NOMO-1 treated with DMSO at 0.1 percent for 48 hours (cell line): Measurements from ENCODE around the gene C1orf216.
"Not testable (repeated sequence)": the region's sequence is repeated elsewhere in the genome, so short reads cannot be mapped to it uniquely, and the experiment has no call there.

Experiments
- DNase-seq: peaks from one replicate; lab custom pipeline; 2025; ENCODE audit not compliant: unreplicated experiment; lab: John Stamatoyannopoulos, UW

Gene C1orf216, protein sequence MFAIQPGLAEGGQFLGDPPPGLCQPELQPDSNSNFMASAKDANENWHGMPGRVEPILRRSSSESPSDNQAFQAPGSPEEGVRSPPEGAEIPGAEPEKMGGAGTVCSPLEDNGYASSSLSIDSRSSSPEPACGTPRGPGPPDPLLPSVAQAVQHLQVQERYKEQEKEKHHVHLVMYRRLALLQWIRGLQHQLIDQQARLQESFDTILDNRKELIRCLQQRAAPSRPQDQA

DNA sequence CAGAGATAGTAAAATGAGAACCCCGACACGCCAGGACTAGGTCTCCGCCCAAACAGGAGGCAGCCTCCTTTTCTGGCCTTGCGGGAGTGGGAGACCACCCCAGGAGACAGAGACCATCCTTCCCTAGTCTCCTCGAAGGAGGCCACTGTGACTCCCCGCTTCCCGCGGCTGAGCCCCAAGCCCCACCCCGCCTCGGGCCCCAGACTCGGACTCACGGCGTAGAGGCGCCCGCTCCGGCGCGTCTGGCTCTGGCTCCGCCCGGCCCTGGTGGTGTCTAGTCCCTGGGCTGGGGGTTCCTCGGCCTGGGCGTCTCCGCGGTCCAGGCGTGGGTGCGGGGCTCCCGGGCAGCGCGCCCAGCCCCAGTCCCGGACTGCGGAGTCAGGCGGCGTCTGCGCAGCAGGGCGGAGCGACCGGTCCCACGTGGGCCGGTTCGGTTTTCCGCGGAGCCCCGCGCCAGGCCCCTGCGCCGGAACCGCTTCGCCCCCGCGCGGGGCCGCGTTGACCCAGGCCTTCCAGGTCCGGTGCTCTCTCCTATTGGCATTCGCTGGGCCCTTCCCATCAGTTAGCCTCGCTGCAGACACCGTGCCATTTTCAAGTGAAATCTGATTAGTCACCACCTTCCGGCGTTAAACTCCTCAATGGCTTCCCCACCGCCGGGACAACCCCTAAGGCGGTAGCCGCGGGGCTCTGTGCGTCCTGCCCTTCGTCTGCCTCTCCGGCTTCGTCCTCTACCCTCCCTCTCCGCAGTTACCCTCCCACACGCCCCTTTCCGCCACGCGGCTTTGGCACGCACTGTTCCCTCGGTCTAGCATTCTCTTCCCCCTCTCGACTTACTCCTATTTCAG is at the start of gene C1orf216:
Gene C1orf216, minus strand, starts transcription at position 393 of the 845 bp plus-strand sequence. CDS start 2,563 bp downstream, outside the sequence.
- DNase-seq, result peak; percentile 25

DNA sequence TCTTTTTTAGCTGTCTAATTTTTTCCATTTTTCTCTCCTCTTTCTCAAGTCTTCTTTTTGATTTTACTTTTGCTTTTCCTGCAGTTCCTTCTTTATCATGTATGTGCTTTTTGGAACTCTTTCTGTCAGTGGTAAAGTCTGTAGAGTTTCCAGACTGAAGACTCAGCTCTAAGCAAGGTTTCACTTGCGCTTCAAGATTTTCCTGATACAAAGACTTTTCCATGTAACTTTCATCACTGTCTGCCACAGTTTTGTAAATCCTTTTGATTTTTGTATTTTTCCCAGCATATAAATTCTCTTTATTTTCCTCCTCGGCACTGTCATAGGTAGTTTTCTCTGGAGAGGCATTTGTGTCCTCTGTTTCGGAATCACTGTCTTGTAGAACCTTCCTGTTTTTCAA is 45.6 kb upstream of the C1orf216 start:
- DNase-seq, result no peak

DNA sequence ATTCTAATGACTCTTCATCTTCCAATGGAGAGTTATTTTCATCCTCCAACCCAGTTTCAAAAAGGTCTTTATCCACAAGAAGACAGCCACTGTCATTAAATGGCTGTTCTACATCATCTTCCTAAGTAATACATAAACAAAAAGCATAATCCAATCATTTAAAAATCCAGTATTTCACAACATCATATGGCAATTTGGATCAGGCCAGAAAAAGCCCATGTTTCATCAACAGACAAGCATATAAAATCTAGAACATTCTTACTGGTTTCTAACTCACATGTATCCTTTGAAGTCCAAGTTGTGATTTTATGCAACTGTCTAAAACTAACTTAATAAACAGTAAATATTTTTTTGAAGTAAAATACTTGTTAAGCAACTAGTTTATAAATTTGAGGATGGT is 44.5 kb upstream of the C1orf216 start:
- no peak for DNase-seq

DNA sequence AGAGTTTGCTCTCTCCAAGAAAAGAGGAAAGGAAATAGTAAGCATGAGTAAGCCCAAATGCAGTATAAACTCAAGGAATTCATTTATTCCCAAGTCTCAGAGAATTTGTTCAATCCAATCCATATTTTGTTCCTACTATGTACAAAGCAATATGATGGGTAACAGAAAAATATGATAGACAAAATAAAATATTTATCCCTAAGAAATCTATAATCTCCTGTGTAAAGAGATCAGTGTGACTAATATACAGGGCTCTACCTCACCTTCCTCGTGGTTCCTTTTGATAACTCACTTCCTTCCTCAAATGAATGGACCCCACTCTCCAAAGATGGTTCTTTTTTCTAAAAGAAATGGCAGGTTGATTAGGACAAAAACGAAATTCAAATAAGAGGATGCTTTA is 43.5 kb upstream of the C1orf216 start:
- DNase-seq, result peak; percentile 14

DNA sequence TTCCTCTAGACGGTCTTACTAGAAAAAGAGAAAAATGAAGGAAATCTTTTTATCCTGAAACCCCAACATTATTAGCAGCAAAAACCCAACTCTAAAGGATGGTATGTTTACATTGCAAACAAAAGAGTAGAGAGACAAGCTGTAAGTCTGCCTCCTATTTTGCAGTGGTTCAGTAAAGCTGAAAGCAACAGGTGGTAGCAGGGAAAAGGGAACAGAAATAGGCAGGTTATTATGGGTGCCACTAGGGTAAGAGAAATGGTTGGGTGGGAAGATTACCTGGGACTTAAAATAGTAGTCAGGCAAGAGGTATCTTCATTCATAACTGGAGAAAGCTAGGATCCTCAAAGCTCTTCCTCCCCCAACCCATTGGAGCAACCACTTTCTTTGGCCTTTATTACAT is 37.4 kb upstream of the C1orf216 start:
- no peak for DNase-seq

DNA sequence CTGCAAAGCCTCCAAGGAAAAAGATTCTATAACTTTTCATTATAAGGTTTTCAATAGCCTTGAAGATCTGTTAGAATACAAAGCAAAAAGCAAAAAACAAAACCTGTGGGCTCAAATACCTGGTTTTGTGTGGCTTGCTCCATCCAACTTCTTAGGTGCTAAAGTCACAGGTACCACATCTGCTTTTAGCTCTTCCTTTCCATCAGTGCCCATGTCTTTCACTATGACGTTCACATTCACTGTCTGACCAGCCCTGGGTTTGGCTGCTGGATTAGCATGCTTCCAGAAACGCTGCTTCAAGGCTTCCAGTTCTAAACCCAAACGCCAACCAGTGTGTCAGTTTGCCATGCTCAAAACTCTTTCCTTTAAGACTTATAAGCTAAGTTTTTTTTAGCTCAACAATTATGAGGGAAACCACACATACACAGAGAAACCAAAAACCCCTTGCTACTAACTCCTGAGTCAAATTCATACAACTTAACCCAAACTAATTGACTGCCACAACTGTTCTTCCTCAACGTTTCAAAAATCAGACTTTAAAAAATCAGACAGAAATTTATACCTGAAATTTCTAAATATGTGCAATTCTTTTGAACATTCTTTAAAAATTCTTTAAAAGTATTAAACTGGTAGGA is 35.1 kb upstream of the C1orf216 start:
- no peak for DNase-seq

DNA sequence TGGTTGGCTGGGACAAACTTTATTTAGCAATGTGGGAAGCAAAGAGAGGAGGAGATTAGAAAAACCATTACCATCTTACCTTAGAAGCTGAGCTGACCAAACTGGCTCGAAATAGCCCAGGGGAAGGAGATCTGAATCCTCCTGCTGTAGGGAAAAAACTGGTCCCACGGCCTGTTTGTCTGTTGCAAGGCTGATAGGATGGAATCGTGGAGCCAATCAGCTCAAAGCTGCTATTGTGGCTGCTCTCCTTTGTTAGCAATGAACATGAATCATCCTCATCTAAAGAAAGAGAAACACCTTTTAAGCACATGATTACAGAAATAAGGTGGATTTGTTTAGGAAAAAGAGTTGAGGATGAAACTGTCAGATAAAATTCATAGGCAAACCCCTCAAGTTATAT is 29.6 kb upstream of the C1orf216 start:
- DNase-seq, result no peak

DNA sequence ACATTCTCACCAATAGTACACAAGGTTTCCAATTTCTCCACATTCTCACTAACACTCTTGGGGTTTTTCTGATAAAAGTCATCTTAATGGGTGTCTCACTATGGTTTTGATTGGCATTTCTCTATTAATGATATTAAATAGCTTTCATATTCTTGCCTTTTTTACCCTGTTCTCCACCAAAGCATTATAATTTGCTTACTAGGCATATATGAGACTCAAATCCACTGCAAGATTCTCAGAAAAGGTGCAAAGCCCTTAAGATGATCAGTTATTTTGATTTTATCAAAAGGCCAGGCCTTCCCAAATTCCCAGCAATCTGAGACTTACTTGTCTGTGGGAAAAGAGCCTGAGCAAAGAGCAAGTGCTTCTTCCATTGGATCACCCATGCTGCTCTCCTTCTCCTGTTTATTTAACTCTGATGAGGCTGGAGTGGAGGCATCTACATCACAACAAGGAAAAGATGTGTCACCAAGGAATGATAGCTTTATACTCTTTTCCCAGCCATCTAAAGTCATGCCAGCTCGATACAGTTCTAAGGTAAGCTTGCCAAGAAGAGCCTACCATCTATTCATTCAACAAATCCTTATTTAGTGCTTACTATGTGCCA is 26.5 kb upstream of the C1orf216 start:
- DNase-seq, result no peak

DNA sequence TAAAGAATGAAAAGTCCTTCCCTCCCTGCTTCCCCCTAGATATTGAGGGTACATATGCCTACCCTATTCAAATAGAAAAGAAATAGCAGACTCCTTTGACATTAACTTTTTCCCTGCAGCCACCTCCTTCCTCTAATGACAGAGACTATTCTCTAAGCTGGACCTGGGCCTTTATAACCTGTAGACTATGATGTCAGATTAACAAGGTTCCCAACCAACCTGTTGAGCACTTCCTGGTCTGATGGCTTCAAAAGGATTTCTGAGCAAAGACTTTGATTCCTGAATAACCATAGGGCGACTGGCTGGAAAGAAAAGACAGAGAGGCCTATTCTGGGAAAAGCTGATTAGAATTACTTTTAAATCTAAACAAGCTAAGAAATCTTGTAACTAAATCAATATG is 18.4 kb upstream of the C1orf216 start:
- no peak for DNase-seq

DNA sequence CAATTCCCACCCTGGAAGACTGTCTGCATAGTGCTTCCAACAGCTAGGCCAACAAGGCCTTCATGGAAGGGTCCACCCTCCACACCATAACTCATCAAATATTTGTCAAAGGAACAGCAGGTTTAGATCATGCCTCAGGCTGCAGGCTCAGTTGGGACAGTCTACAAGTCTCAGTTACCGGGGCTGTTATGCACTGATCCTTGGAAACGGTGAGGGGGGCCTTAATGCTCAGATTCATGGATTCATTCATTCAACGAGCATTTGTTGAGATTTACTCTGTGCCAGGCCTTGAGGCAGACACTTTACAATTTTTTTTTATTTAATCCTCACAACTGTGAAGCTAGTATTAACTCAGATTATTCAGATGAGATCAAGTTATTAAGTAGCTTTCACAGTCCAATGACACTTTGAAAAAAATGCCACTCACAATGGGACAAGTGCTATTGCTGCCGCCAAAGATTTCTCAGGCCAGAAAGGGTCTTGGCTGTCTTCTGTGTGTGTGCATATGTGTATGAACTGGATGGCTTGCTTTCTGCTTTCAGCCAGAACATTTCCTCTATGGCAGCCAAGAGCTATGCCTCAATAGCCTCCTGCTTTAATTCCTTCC is 8.9 kb upstream of the C1orf216 start:
- DNase-seq, result no peak

DNA sequence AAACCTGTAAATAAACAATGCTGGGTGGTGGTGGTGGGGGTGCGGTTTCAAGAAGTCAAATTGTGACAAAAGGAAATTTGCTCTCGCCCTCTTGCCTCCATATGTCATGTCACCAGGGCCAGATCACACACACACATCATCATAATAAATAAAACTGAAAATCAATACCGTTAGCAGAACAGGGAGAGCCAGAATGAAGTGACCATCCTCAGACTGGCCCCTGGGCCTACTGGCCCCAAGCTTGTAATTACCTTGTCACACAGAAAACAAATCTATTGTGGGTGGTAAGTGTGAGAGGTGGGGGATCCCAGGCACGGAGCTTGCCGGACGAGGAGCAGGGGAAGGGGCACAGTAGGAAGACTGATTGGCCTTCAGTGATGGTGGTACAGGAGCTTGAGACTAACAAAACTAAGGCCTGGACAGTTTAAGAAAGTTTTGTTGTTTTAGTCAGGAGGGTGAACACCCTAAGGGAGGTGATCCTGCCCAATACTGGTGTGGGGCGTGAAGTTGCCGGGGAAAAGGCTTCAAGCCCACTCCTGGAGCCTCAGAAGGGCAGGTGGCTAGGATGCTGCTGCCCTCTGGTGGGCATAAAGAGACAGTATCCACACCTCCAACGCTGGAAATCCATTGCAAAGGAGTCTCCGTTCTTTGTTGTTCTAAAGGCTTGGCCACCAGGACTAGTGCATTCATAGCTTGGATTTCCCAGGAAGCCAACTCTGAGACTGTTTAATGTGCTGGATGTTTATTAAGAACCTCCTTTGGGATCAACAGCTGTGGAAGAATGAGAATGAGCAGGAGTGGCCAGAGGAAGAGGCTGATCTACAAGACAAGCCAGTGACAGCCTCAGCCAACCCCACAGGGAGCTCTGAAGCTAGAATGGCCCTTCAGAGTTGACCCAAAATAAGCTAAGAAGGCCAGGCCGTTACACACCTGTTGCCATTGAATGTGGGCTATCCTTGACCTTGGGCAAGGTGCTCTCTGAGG is 8.1 kb upstream of the C1orf216 start:
- peak; percentile 36 for DNase-seq

DNA sequence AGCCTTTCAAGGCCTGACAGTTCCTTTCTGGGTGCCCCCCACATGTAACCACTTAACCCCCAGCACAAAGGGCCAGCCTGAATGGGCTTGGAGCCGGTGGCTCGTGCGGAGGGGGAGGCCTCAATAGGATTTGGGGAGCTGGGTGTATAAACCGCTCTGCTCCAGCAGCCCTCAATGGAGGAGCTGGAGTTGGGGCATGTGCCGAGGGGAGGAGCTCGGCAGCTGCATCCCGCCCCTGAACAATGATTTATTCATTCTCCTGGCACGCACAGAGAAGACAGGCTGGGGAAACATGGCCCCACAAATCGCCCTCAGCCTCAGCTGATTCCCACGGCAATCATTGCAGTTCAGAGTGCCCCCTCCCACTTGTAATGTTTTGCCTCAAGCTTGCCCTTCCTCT is 6.9 kb upstream of the C1orf216 start:
- DNase-seq, result no peak

DNA sequence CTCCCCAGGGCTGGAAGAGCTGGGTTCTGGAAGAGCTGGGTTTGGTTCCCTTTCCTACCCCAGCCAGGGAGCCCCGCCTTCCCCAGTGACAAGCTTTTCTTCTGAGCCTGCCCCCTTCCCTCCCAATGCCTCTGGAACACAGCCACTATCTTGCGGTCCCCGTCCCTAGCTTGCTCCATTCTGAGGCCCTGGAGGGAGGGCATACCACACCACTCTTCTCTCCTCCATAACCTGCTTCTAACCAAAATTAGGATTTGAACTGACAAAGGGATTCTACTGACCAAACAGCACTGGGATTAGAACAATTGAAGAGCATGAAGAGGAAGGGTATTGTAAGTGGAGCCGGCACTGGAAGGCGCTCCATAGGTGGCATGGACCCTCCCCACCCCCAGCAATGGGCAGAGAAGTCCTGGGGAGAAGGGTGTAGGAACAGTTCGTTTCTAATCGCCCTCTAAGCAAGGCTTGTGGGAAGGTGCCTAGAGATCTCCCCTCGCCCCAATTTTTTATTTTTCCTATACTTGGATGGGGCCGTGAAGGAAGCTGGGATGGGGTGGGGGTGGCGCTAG is 690 bp downstream of the C1orf216 start:
- no peak for DNase-seq

DNA sequence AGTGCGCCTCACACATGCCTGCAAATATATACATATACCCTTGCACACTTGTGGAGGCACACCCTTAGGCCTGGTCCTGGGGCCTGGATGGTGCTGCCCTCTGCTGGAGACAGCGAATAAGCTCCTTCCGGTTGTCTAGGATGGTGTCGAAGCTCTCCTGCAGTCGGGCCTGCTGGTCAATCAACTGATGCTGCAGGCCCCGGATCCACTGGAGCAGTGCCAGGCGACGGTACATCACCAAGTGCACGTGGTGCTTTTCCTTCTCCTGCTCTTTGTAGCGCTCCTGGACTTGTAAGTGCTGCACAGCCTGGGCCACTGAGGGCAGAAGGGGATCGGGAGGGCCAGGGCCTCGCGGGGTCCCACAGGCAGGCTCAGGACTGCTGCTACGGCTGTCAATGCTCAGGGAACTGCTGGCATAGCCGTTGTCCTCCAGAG is 3.1 kb downstream of the C1orf216 start:
- peak; percentile 58 for DNase-seq

DNA sequence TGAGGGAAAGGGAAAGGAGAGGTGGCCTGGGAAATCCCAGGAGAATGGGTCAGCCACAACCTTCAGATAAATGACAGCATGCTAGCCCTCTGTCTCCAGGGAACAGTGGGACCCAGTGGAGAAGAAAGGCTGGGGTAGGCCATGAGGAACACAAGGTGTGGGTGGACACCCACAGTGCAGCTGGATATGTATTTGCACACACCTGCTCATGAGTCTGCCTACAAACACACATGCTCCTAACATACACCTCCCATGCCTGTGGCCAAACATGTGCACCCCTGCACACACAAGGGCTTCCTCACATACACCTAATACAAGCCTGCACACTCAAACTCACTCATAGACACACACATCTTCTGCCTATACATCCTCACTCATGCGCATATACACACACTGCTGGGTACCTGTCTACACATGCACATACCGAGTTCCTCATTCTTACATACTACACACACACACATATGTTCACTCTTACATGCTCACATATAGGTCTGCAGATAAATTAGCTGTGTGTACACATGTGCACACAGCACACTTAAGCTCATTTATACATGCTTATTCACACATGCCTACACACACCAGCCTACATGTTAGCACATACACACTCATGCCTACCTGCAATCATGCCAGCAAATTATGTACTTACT is 3.6 kb downstream of the C1orf216 start:
- no peak for DNase-seq

DNA sequence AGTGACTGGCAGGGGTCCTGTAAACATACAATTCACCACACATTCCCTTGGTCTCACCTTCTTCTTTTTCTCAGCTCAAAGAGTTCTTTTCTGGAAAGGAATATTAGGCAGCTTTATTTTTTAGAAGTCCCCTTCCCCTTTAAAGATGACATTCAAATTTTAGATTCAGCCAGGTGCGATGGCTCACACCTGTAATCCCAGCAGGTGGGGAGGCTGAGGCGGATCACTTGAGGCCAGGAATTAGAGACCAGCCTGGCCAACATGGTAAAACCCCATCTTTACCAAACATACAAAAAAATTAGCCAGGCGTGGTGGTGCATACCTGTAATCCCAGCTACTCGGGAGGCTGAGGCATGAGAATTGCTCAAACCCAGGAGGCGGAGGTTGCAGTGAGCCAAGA is 7.6 kb downstream of the C1orf216 start:
- DNase-seq, result not testable (repeated sequence)

DNA sequence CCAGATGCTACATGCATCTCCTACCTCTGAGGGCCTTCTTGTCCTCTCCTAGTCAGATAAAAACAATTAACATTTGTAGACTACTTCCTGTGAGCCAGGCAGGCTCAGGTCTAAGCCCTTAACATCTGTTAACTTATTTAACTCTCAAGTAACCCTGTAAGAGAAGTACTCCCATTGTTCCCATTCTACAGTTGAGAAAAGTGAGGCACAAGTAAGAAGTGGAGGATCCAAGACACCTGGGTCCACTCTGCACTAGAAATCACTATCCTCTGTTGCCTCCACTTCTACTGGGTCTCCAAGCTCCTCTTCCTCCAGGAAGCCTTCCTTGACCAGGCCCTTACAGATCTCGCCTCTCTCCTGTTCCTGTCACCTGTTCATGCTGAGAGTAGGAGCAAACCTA is 9.7 kb downstream of the C1orf216 start:
- no peak for DNase-seq

DNA sequence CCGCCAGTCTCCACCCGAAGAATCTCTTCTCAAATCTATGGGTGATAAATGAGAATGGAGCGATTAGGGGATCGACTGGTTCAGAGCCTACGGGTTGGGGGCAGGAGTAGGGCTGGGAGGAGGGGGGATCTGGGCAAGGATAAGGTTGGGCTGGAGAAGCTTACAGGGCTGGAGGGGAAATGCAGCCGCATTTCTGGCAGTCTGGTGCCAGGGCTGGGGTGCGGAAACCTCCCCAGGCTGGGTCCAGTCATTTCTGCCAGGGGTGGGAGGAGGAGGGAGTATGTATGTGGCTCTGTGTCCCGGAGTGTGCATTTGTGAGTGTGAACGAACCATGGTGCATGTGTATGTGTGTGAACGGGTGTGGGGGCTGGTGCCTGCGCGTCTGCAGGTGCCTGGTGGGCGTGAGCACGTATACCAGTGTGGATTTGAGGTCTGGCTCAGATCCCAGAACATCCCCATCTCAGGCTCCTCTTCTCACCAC is 10.2 kb downstream of the C1orf216 start:
- no peak for DNase-seq
